ENCODE data around the gene PRKAR2B.
"Not testable (repeated sequence)": the region's sequence is repeated elsewhere in the genome, so short reads cannot be mapped to it uniquely, and the experiment has no call there.

Gene PRKAR2B

DNA sequence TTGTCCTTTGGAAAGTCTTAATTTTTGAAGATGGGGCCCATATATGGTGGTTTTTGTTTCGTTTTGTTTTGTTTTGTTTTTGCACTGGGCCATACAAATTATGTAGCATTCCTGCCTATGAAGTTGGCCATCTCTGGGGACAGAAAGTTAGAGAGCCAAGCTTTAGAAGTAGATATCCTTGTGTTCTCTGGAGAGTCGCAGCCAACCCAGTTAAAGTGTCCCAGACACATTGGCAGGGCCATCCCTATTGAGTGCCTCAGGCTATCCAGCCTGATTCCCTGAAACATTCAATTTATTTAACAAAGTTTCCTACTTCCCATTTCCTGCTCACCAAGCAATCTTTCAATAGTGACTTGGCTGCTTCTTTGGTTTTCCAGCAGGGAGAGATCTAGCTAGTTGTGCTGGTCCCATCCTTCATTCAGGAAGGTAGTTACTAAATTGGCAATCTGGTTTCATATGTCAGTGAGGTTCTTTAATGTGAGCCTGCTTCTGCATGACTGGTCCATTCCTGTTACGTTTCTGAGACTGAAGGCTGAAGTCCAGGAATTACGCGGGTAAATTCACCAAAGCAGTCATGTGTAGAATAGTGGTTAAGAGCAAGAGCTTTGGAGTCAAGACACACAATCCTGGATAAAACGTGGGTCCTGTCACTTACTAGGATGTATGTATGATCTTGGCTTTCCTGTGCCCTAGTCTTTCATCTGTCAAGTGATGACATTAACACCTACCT is 75.0 kb downstream of the PRKAR2B start:
- no peak for DNase-seq (ENCODE audit: low spot score)

GRCh38 chr7:107122486-107122911 is 78.0 kb downstream of the PRKAR2B start:
- no peak for DNase-seq (ENCODE audit: low spot score)

DNA sequence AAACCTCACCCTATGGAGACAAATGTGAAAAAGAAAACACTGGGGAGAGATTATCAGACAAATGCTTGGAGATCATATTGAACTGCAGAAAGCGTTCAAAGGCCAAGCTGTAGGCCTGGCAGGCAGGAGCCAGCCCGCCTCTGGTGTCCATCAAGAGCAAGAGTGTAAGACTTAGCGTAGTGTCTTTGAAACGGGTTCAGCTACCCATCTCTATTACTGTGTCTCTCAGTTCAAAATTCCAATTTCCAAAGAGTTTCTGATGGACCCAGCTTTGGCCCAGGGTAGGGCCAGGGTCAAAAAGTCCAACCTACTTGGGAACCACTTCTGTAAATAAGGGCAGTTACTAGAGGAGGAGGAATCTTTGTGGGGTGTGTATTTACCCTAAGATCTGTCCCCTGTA is 78.9 kb downstream of the PRKAR2B start:
- no peak for DNase-seq (ENCODE audit: low spot score)

GRCh38 chr7:107125475-107125874 is 81.0 kb downstream of the PRKAR2B start:
- DNase-seq (ENCODE audit: low spot score), result no peak

DNA sequence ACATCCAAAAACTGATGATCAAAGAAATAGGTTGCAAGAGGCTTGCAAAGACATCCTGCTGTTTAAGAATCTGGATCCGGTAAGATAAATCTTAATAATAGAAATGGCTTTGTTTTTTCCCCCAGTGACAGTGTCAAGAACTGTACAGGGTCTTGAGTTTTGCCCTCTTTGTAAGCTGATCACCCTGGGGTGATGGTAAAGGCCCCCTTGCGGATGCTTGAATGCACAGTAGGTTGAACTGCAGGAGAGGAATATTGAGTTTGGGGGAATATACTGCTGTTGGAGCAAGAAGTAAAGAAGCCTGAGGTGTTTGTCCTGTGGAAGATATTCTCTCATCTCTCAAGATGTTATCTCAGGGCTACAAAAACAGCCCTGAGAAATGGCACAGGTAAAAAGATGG is 83.7 kb downstream of the PRKAR2B start:
- DNase-seq (ENCODE audit: low spot score), result no peak

DNA sequence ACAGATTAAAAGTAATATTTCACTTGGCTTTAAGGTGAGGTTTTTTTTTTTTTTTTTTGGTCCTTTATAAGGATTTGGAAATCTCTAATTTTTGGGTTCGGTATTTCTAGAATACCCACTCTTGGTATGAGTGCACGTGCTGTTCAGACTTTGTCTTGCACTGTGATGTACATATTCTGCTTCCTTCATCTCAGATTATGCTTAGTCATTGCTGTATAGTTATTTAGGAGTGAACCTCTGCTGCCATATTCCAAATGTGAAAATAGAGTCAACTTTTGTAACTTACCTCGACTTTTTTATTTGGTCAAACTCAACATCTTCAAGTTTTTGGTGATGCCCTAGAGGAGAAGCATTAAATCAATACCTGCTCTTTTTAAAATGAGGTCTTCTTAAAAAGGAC is 84.2 kb downstream of the PRKAR2B start:
- no peak for DNase-seq (ENCODE audit: low spot score)

DNA sequence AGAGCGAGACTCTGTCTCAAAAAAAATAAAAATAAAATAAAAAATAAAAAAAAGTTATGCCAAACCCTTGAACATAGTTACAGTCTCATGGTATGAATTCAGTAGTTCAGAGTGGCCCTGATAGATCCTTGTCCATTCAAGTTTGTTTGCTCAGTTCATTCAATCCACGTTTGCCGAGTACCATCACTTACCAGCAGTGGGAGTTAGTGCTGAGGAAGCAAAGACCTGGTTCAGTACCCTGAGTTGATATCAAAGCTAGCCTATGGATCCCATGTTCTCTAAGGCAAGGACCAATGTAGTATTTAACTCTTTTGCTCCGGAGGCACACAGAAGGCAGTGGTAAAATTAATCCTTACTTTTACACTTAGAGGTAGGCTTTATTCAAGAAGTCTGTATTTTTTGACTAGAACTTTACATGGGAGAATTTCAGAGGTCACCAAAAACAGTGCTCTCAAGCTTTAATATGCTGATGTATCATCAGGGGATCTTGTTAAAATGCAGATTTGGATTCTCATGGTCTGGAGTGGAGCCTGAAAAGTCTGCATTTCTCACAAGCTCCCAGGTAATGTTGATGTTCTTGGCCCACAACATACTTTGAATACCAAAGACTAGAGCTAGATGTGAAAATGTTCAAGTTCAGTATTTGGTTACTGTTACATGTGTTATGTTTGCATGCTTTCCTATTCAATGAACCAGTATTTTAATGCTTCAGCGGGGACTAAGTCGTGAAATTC is 86.1 kb downstream of the PRKAR2B start:
- DNase-seq (ENCODE audit: low spot score), result peak; percentile 21

- no peak for DNase-seq (ENCODE audit: low spot score)
Observed at GRCh38 chr7:107133396-107133795, 88.9 kb downstream of the PRKAR2B start.

DNA sequence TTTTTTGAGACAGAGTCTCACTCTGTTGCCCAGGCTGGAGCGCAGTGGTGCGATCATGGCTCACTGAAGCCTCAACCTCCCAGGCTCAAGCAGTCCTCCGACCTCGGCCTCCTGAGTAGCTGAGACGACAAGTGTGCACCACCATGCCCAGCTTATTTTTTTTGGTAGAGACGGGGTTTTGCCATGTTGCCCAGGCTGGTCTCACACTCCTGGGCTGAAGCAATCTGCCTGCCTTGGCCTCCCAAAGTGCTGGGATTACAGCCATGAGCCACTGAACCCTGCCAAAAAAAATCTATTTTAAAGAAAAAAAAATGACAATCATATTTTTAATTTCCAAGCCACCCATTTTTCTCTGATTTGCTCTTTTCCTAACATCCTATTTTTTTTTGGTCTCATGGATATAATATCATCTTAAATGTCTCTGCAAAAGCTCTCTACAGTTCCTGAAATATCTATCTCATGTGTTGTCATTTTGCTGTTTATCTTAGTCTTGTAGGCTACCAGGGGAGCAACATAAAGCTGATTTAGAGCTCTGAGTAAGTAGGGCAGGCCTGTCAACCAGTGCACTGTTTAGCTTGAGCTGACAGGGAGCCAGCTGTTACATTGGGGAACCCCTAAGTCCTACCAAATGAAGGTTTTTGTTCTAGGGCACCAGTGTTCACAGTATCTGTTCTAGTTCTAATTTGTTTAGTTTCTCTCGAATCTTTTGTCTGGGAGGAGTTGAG is 94.4 kb downstream of the PRKAR2B start:
- DNase-seq (ENCODE audit: low spot score), result no peak

- not testable (repeated sequence) for DNase-seq (ENCODE audit: low spot score)
Observed at GRCh38 chr7:107143875-107144274, 99.4 kb downstream of the PRKAR2B start.

GRCh38 chr7:107145067-107145838 is 100.7 kb downstream of the PRKAR2B start:
- DNase-seq (ENCODE audit: low spot score), result no peak

DNA sequence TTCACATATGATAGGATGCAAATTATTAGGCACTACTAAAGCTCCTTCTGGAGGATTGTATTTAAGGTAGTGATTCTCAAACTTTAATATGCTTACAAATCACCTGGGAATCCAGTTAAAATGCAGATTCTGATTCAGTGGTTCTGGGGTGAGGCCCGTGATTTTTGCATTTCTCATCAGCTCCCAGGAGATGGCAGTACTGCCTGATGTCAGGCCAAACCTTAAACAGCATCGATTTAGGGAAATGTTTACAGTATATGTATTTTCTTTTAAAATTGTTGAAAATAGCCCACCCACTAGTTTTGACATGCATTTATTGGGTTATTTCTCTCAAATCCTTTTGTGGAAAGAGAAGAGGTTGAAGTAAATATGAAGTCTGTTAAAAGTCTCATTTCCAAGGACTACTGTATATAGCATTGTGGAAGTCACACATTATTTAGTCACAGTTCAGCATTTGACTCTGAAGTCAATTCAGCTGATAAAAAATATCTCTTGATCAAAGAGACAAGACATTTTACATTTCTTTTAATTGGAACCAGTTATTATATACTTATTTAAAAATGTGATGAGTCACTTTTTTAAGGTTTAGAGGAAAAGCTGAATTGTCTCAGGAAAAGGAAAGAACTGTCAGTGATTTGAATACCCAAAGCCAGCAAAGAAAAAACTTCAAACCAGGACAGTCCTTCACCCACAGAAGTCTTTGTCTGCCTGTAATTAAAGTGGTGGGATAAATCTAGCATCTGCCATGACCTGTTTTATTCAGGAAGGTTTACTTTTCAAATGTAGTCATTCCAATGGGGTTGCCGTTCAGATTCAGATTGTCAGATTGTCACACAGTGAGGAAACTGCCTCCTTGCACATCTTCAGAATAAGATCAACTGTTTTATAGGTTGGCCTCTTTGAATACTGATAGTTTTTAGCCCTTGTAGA is 103.2 kb downstream of the PRKAR2B start:
- DNase-seq (ENCODE audit: low spot score), result peak; percentile 44

DNA sequence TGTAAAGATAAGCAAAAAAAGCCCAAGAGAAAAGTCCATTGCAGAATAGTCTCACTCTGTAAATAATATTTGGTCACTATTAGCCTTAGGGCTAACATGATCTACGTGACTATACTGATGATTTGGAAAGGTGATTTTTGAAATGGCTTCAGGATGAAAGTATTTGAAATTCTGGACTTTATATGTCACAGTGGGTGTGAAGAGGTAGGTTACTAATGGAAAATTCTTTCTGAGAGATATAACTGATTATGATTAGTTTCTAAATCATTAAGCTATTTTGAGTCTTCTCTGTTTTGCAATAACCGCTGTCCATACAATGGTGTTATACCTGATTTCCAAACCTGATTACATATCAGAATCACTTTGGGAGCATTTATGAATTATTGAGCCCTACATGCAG is 104.2 kb downstream of the PRKAR2B start:
- DNase-seq (ENCODE audit: low spot score), result no peak

GRCh38 chr7:107149863-107150262 is 105.4 kb downstream of the PRKAR2B start:
- no peak for DNase-seq (ENCODE audit: low spot score)

DNA sequence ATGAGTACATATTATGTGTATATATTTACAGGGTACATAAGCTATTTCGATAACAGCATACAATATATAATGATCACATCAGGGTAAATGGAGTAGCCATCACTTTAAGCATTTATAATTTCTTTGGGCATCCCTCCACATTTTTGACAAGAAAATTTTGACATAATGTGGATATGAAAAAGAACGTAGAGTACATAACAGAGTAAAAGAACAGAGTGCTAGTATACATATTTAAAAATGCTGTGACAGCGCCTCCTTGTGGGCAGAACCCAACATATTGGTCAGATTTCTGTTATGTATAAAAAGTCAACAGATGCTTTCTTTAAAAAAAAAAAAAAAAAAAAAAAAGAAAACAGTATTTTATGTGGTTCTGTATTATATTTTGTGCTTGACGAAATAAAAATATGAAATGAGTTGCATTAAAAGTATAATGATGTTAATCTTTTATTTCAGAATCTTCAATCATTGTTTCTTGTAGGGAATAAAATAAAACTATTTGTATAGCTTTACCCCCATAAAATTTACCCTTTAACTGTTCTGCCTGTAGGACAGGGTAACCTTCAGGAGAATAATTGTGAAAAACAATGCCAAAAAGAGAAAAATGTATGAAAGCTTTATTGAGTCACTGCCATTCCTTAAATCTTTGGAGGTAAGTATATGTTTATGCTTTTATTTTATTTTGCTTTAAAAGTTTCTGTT is 106.0 kb downstream of the PRKAR2B start:
- DNase-seq (ENCODE audit: low spot score), result peak; percentile 79

- DNase-seq (ENCODE audit: low spot score), result no peak
Observed at GRCh38 chr7:107151538-107151937, 107.0 kb downstream of the PRKAR2B start.

DNA sequence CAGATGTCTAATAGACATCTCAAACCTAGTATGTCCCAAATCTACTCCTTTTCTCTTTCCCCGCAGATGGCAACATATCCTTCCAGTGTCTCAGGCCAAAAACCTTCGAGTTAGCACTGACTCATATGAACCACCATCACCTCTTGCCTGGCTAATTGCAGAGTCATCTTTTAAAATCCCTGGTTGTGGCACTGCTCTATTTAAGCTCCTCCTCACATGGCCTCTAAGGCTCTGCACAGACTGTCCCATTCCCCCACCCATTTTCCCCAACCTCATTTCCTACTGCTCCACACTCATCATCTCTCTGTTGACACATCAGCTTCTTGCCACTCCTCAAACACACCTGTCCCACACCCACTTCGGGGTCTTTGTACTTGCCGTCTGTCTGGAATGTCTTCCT is 107.5 kb downstream of the PRKAR2B start:
- no peak for DNase-seq (ENCODE audit: low spot score)

GRCh38 chr7:107154826-107155225 is 110.3 kb downstream of the PRKAR2B start:
- DNase-seq (ENCODE audit: low spot score), result no peak

DNA sequence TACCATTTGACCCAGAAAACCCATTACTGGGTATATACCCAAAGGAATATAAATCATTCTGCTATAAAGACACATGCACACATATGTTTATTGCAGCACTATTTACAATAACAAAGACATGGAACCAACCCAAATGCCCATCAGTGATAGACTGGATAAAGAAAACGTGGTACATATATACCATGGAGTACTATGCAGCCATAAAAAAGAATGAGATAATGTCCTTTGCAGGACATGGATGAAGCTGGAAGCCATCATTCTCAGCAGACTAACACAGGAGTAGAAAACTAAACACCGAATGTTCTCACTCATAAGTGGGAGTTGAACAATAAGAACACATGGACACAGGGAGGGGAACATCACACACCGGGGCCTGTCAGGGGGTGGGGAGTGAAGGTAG is 111.2 kb downstream of the PRKAR2B start:
- not testable (repeated sequence) for DNase-seq (ENCODE audit: low spot score)

DNA sequence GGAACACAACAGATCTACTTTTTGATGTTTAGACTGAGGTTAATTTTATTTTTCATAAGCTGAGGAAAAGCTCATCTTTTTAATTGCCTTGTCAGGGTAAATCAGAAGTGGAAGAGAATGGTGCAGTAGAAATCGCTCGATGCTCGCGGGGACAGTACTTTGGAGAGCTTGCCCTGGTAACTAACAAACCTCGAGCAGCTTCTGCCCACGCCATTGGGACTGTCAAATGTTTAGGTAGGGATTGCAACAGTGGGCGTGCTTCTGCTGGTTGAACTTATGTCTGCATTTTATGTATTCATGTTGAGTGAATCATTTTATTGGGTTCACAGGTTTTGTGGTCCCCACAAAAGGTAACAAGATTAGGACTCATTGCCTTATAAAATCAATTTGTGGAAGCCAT is 112.6 kb downstream of the PRKAR2B start:
- peak; percentile 43 for DNase-seq (ENCODE audit: low spot score)

Measured in SW480 (cell line).